GM12865 (cell line): ENCODE results near the gene MCC.

Experiments used
- DNase-seq: peaks from one replicate; pipeline ENCODE4 v3.0.0; 2010; ENCODE audit warnings: low read depth
- H3K4me3 ChIP-seq: 2 replicates; pipeline ENCODE4 v1.5.1; 2011; ENCODE audit warnings: mild to moderate bottlenecking, low read depth, low read length, control low read depth
- CTCF ChIP-seq: IDR thresholded peaks from 2 replicates; pipeline ENCODE4 v1.5.1; 2011; ENCODE audit warnings: low read length, control low read depth, low read depth, inconsistent platforms; ENCODE audit not compliant: insufficient read depth; ENCODE audit errors: missing control alignments

The MCC gene

GRCh38 chr5:113043491-113043931 is 444.7 kb downstream of the MCC start:
- TF ChIP-seq CTCF = no peak
- DNase-seq = no peak
- no peak overlapping the region for H3K4me3 ChIP-seq

- DNase-seq = no peak
- TF ChIP-seq CTCF = no peak
- H3K4me3 ChIP-seq = no peak overlapping the region
These were observed 445.6 kb downstream of the MCC start for GRCh38 chr5:113042491-113043243.

- no peak overlapping the region for H3K4me3 ChIP-seq
- no peak for DNase-seq
- no peak for TF ChIP-seq CTCF
These were observed 447.5 kb downstream of the MCC start for GRCh38 chr5:113040672-113041260.

GRCh38 chr5:113039934-113040285 is 448.3 kb downstream of the MCC start:
- TF ChIP-seq CTCF = no peak
- no peak for DNase-seq
- H3K4me3 ChIP-seq = no peak overlapping the region

GRCh38 chr5:113039229-113039933 is 448.9 kb downstream of the MCC start:
- TF ChIP-seq CTCF = no peak
- DNase-seq = no peak

GRCh38 chr5:113038714-113039113 is 449.5 kb downstream of the MCC start:
- TF ChIP-seq CTCF = no peak
- no peak overlapping the region for H3K4me3 ChIP-seq
- DNase-seq = no peak

More at GRCh38 chr5:113039229-113039933, 448.9 kb downstream of the MCC start:
- H3K4me3 ChIP-seq = no peak overlapping the region
